22Rv1 (cell line): ENCODE measurements around the gene SLC11A1.

Experiments
- H3K27ac ChIP-seq: fragments of 450-650 bp; 2 replicates; pipeline ENCODE4 v1.5.1; 2017
- CTCF ChIP-seq: fragments of 450-650 bp; IDR thresholded peaks from 2 replicates; pipeline ENCODE4 v1.5.1; 2017; ENCODE audit warnings: mild to moderate bottlenecking
- ZFX ChIP-seq: fragments of 450-650 bp; IDR thresholded peaks from 2 replicates; pipeline ENCODE4 v1.6.1; 2017; ENCODE audit warnings: antibody characterized with exemption, borderline replicate concordance

The SLC11A1 gene

GRCh38 chr2:218406209-218406948, 24.3 kb downstream of the SLC11A1 start:
- peak overlapping the region; percentile 100 for H3K27ac ChIP-seq

GRCh38 chr2:218406949-218407618, 25.0 kb downstream of the SLC11A1 start:
- H3K27ac ChIP-seq: peak overlapping the region; percentile 100
- no peak for TF ChIP-seq ZFX
- TF ChIP-seq CTCF: no peak

More at GRCh38 chr2:218406209-218406948, 24.3 kb downstream of the SLC11A1 start:
- peak; percentile 91 for TF ChIP-seq CTCF
- no peak for TF ChIP-seq ZFX

GRCh38 chr2:218407717-218408116, 25.6 kb downstream of the SLC11A1 start:
- no peak for TF ChIP-seq ZFX
- TF ChIP-seq CTCF: no peak
- peak overlapping the region; percentile 100 for H3K27ac ChIP-seq

- H3K27ac ChIP-seq: peak overlapping the region; percentile 70
- TF ChIP-seq CTCF (no peak), ZFX (no peak)
Measured at GRCh38 chr2:218418321-218418716, 36.2 kb downstream of the SLC11A1 start.

GRCh38 chr2:218418717-218419458, 36.8 kb downstream of the SLC11A1 start, which contains the start of gene VIL1:
Gene VIL1 (plus strand): TSS chr2:218419123. CDS start chr2:218423779, 4,656 bp downstream.
- TF ChIP-seq ZFX (no peak), CTCF (no peak)
- H3K27ac ChIP-seq: peak within 1 kb of the TSS; percentile 70

- TF ChIP-seq ZFX: no peak
- TF ChIP-seq CTCF: no peak
- H3K27ac ChIP-seq: peak overlapping the region; percentile 70
Measured at GRCh38 chr2:218419630-218420216, 37.6 kb downstream of the SLC11A1 start.
